SK-N-SH (cell line): ENCODE measurements around the gene APOF. TPM values are rescaled to one million over a fixed set of nuclear protein-coding genes. Genes with fewer than 3 reads are reported as not detected.

ENCODE experiments used
- CTCF ChIA-PET: fragments of 300-600, 350-600 bp; formaldehyde crosslinking; extraction: SDS; loops from one replicate; lab custom pipeline; 2021; lab: Yijun Ruan, JAX
- POLR2A ChIA-PET: fragments of 350-600 bp; sonication (Branson Sonifier 250); formaldehyde crosslinking; extraction: SDS; loops from one replicate; lab custom pipeline; 2020; ENCODE audit warnings: antibody characterized with exemption, inconsistent platforms; lab: Yijun Ruan, JAX
- DNase-seq: peaks from one replicate; pipeline ENCODE4 v3.0.0; 2012
- H2AFZ ChIP-seq: fragments of 200-600 bp; sonication (generic); 2 replicates; pipeline ENCODE4 v1.8.1; 2016; ENCODE audit warnings: antibody characterized with exemption, mild to moderate bottlenecking, low read depth
- H3F3A ChIP-seq: fragments of 200-600 bp; sonication (generic); replicated peaks from 2 replicates; pipeline ENCODE3; 2016; ENCODE audit warnings: antibody characterized with exemption, mild to moderate bottlenecking; ENCODE audit not compliant: insufficient read depth
- H3K27ac ChIP-seq, 2 experiments: fragments of 200-500 bp in 1 of 2; fragments of 200-600 bp in 1 of 2; sonication (Bioruptor generic) in 1 of 2; sonication (generic), shearing (Covaris generic) in 1 of 2; 2 replicates each; pipeline versions ENCODE4 v1.5.1 to v1.6.1; 2014 to 2016; ENCODE audit warnings: low read depth in 2 of 2, inconsistent platforms in 1 of 2, low read length in 1 of 2, mild to moderate bottlenecking in 1 of 2, mixed read lengths in 1 of 2
- H3K27me3 ChIP-seq: fragments of 200-600 bp; sonication (generic), shearing (Covaris generic); 2 replicates; pipeline ENCODE4 v1.6.1; 2016; ENCODE audit warnings: mixed run types; ENCODE audit not compliant: insufficient read depth
- H3K36me3 ChIP-seq, 2 experiments: fragments of 200-500 bp in 1 of 2; fragments of 200-600 bp in 1 of 2; sonication (Bioruptor generic) in 1 of 2; sonication (generic) in 1 of 2; replicated peaks in 1 of 2; 2 replicates each; pipeline versions ENCODE3 to v1.5.1; 2014 to 2016; ENCODE audit warnings: low read length in 1 of 2, mild to moderate bottlenecking in 1 of 2; ENCODE audit not compliant: insufficient read depth in 2 of 2, control insufficient read depth in 1 of 2
- H3K4me1 ChIP-seq, 2 experiments: fragments of 200-500 bp in 1 of 2; fragments of 200-600 bp in 1 of 2; sonication (Bioruptor generic) in 1 of 2; sonication (generic), shearing (Covaris generic) in 1 of 2; 2 replicates each; pipeline versions ENCODE4 v1.5.1 to v1.6.1; 2014 to 2016; ENCODE audit warnings: low read depth in 1 of 2, low read length in 1 of 2, mixed run types in 1 of 2; ENCODE audit not compliant: insufficient read depth in 2 of 2, control insufficient read depth in 1 of 2
- H3K4me2 ChIP-seq: fragments of 200-600 bp; sonication (generic), shearing (Covaris generic); 2 replicates; pipeline ENCODE4 v1.6.1; 2017; ENCODE audit warnings: mixed run types
- H3K4me3 ChIP-seq, 2 experiments: fragments of 200-500 bp in 1 of 2; fragments of 200-600 bp in 1 of 2; sonication (Bioruptor generic) in 1 of 2; sonication (generic), shearing (Covaris generic) in 1 of 2; 2 replicates each; pipeline versions ENCODE4 v1.5.1 to v1.8.1; 2014 to 2016; ENCODE audit warnings: low read depth in 2 of 2, inconsistent platforms in 1 of 2, low read length in 1 of 2, mild to moderate bottlenecking in 1 of 2, mixed read lengths in 1 of 2, moderate library complexity in 1 of 2
- H3K79me2 ChIP-seq: fragments of 200-600 bp; sonication (generic); 2 replicates; pipeline ENCODE4 v1.8.1; 2017; ENCODE audit warnings: mild to moderate bottlenecking; ENCODE audit not compliant: insufficient read depth
- H3K9ac ChIP-seq: fragments of 200-600 bp; sonication (generic); 2 replicates; pipeline ENCODE4 v1.6.1; 2017; ENCODE audit warnings: mixed run types
- H3K9me2 ChIP-seq: fragments of 200-600 bp; sonication (generic); 2 replicates; pipeline ENCODE4 v1.6.1; 2017; ENCODE audit warnings: mixed run types
- H3K9me3 ChIP-seq: fragments of 200-600 bp; sonication (generic); 2 replicates; pipeline ENCODE4 v1.6.1; 2017; ENCODE audit warnings: mixed run types, mild to moderate bottlenecking, moderate library complexity
- H4K20me1 ChIP-seq: fragments of 200-600 bp; sonication (generic); 2 replicates; pipeline ENCODE4 v1.6.1; 2017; ENCODE audit warnings: mild to moderate bottlenecking, mixed run types; ENCODE audit not compliant: insufficient read depth
- CHD2 ChIP-seq: fragments of 150-350 bp; IDR thresholded peaks from 2 replicates; pipeline ENCODE4 v1.6.1; 2018; ENCODE audit warnings: low read length; ENCODE audit not compliant: partially characterized antibody
- EP300 ChIP-seq, 2 experiments: IDR thresholded peaks; 2 replicates each; pipeline versions ENCODE4 v1.4.0 to v1.6.1; 2012; ENCODE audit warnings: borderline replicate concordance in 1 of 2, low read depth in 1 of 2, low read length in 1 of 2
- EZH2phosphoT487 ChIP-seq: fragments of 200-600 bp; sonication (generic); IDR thresholded peaks from 2 replicates; pipeline ENCODE4 v1.6.1; 2017; ENCODE audit warnings: low read depth, mixed run types, mild to moderate bottlenecking, antibody characterized with exemption, moderate library complexity, borderline replicate concordance
- FOXJ3 ChIP-seq: sonication (generic); formaldehyde crosslinking; IDR thresholded peaks from 2 replicates; pipeline ENCODE4 v1.5.1; 2020; ENCODE audit warnings: mild to moderate bottlenecking, missing genetic modification reagents
- FOXM1 ChIP-seq: IDR thresholded peaks from 2 replicates; pipeline ENCODE4 v1.4.0; 2012; ENCODE audit warnings: low read depth, mild to moderate bottlenecking
- GABPA ChIP-seq: IDR thresholded peaks from 2 replicates; pipeline ENCODE4 v1.4.0; 2012; ENCODE audit warnings: low read depth, mild to moderate bottlenecking
- MAX ChIP-seq: IDR thresholded peaks from 2 replicates; pipeline ENCODE4 v1.4.0; 2012; ENCODE audit warnings: low read depth
- MXI1 ChIP-seq: IDR thresholded peaks from 2 replicates; pipeline ENCODE4 v1.6.1; 2012; ENCODE audit warnings: mild to moderate bottlenecking, low read depth, low read length, improper control_type of control experiment
- NRF1 ChIP-seq: IDR thresholded peaks from 2 replicates; pipeline ENCODE4 v1.6.1; 2012; ENCODE audit warnings: low read depth, mild to moderate bottlenecking, low read length
- PBX3 ChIP-seq: IDR thresholded peaks from 2 replicates; pipeline ENCODE4; 2012
- POLR2AphosphoS5 ChIP-seq: IDR thresholded peaks from 2 replicates; pipeline ENCODE4 v1.6.1; 2012; ENCODE audit warnings: low read depth, low read length
- RFX5 ChIP-seq: IDR thresholded peaks from 2 replicates; pipeline ENCODE4 v1.6.1; 2012; ENCODE audit warnings: mild to moderate bottlenecking, improper control_type of control experiment, low read length
- RXRA ChIP-seq: IDR thresholded peaks from 2 replicates; pipeline ENCODE4 v1.4.0; 2012; ENCODE audit warnings: low read depth, mild to moderate bottlenecking, borderline replicate concordance
- SIN3A ChIP-seq: IDR thresholded peaks from 2 replicates; pipeline ENCODE4 v1.6.1; 2012; ENCODE audit warnings: low read depth, mild to moderate bottlenecking, low read length, moderate library complexity, borderline replicate concordance
- SMC3 ChIP-seq: IDR thresholded peaks from 2 replicates; pipeline ENCODE4 v1.6.1; 2012; ENCODE audit warnings: low read depth, low read length, improper control_type of control experiment
- TCF12 ChIP-seq: IDR thresholded peaks from 2 replicates; pipeline ENCODE4 v1.4.0; 2012
- TEAD4 ChIP-seq: IDR thresholded peaks from 2 replicates; pipeline ENCODE4 v1.4.0; 2012; ENCODE audit warnings: mild to moderate bottlenecking, borderline replicate concordance; ENCODE audit not compliant: insufficient read depth
- USF2 ChIP-seq: fragments of 150-350 bp; IDR thresholded peaks from 2 replicates; pipeline ENCODE4 v1.6.1; 2017; ENCODE audit warnings: antibody characterized with exemption, low read length, low read depth, borderline replicate concordance
- YY1 ChIP-seq: IDR thresholded peaks from 2 replicates; pipeline ENCODE4 v1.4.0; 2012; ENCODE audit warnings: low read depth, mild to moderate bottlenecking
- WGBS: methylation state at CpG from one replicate; pipeline ENCODE4 v1.1.6; 2017; ENCODE audit warnings: low lambda C conversion rate; 5-methylcytosine and 5-hydroxymethylcytosine counted together
- polyA plus RNA-seq, 3 experiments: library from polyadenylated mRNA; depleted of rRNA; stranded (reverse); fragments of >200 nt; gene quantifications; 2 replicates each; pipeline ENCODE4 v1.2.3, GENCODE V29; 2012
- TF ChIP-seq, protein P1 (sequence below): IDR thresholded peaks from 2 replicates; pipeline ENCODE4 v1.4.0; 2012; ENCODE audit warnings: low read depth, borderline replicate concordance

APOF gene
- polyA plus RNA-seq, 1 of the 3 experiments (the other 2 are of a cell fraction), result not detected

GRCh38 chr12:56359851-56360767, 2.5 kb downstream of the APOF start, which contains the start of gene STAT2 (continued):
- TF ChIP-seq NRF1, result peak; percentile 59
- TF ChIP-seq YY1, result peak; percentile 28; the same call in 1 of the 2 replicates
- TF ChIP-seq PBX3, result peak; percentile 95
- TF ChIP-seq USF2, result no peak
- no peak for TF ChIP-seq FOXJ3 (CRISPR knock-in tag)
- peak; percentile 86; the same call in 1 of the 2 replicates for TF ChIP-seq SIN3A
- no peak for TF ChIP-seq TEAD4
- TF ChIP-seq FOXM1, result no peak; the same call in 1 of the 2 replicates
- TF ChIP-seq RFX5, result peak; percentile 80; the same call in 1 of the 2 replicates
- no peak for TF ChIP-seq SMC3
- TF ChIP-seq TCF12, result no peak
- TF ChIP-seq CHD2, result peak; percentile 63

DNA sequence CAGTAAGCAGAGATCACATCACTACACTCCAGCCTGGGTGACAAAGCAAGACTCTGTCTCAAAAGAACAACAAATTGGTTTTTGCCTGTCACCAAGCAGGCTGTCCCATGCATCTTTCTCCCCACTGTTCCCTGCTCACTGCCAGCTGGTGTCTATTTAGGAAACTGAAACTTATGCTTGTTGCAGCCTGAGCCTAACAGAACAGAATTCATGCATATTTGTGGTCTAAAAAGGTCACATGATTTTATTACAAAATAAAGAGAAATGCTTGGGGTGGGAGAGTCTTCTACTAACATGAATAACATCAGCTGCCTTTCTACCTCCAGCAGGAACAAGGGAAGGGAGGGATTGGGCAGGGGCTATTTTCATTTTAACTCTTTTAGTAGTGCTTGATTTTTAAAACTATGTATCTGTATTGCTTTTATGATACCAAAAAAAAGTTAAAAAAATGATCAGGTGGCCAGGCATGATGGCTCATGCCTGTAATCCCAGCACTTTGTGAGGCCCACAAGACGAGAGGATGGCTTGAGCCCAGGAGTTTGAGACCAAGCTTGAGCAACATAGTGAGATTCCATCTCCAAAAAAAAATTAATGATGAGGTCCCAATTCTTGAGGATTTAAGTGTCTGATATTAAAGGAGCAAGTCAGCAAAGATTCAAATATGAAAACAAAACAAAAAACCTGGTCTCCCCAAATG, 3.7 kb downstream of the APOF start:
- peak overlapping the region; percentile 84 for H3K4me2 ChIP-seq
- H3K27me3 ChIP-seq, result no peaks in the 10 kb centered on the region
- H3K9ac ChIP-seq, result peak overlapping the region; percentile 80
- peak overlapping the region; percentile 81 to 82 for H3K4me3 ChIP-seq
- no peak for TF ChIP-seq MXI1
- TF ChIP-seq, protein P1, sequence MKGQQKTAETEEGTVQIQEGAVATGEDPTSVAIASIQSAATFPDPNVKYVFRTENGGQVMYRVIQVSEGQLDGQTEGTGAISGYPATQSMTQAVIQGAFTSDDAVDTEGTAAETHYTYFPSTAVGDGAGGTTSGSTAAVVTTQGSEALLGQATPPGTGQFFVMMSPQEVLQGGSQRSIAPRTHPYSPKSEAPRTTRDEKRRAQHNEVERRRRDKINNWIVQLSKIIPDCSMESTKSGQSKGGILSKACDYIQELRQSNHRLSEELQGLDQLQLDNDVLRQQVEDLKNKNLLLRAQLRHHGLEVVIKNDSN, result peak; percentile 68; the same call in 1 of the 2 replicates
- TF ChIP-seq GABPA, result no peak
- TF ChIP-seq EP300 (IDR thresholded peaks at IDR 0.05; ENCODE audit: borderline replicate concordance in 1 of 2, low read depth in 1 of 2, low read length in 1 of 2), result no peak
- no peak for TF ChIP-seq MAX
- TF ChIP-seq POLR2AphosphoS5, result 0 out of 2 replicates have a peak, but pooled peaks have one; percentile 25
- TF ChIP-seq TCF12, result peak; percentile 36; the same call in 1 of the 2 replicates
- TF ChIP-seq EZH2phosphoT487, result no peak
- TF ChIP-seq RXRA, result no peak
- H2AFZ ChIP-seq, result peak overlapping the region; percentile 33; the same call in 1 of the 2 replicates
- 23% methylated on average over 1 of the region's 1 CpG for WGBS
- peaks cover 6% of the 10 kb centered on the region for H3F3A ChIP-seq
- peaks cover 26 to 27% of the 10 kb centered on the region in 2 experiments for H3K36me3 ChIP-seq
- H4K20me1 ChIP-seq, result no peaks in the 10 kb centered on the region; the same call in 1 of the 2 replicates
- ChIA-PET POLR2A (interaction anchor here (1.4 to 2.9 kb wide), 6 partner anchors 26 to 255 kb away, joined by 4 to 26 read pairs (median 6); partner anchors contain the start of genes COQ10A, PA2G4, PAN2 and TIMELESS), CTCF (interaction anchor here (1.0 to 1.9 kb wide), 7 partner anchors 8 to 170 kb away, joined by 3 to 7 read pairs (median 5); partner anchors contain the start of genes ANKRD52, CNPY2, RNF41 and SMARCC2)
- peaks cover 0 to 9% of the 10 kb centered on the region in 2 experiments; a peak in 1 of 4 replicates for H3K4me1 ChIP-seq
- peaks cover 29% of the 10 kb centered on the region for H3K79me2 ChIP-seq
- no peaks in the 10 kb centered on the region for H3K9me3 ChIP-seq
- H3K9me2 ChIP-seq, result no peaks in the 10 kb centered on the region
- DNase-seq, result no peak
- peak overlapping the region; percentile 76 to 77 for H3K27ac ChIP-seq
